WERI-Rb-1 (cell line): ENCODE results near the gene KRT16.
A peak's percentile ranks its signal among the peaks of the same experiment; 100 is the strongest.
"Not testable (repeated sequence)": the region's sequence is repeated elsewhere in the genome, so short reads cannot be mapped to it uniquely, and the experiment has no call there.

Experiments
- DNase-seq: peaks from one replicate; pipeline ENCODE4 v3.0.0-alpha.2; 2020
- H3K27ac ChIP-seq: fragments of 250-450 bp; sonication (Bioruptor Pico); 2 replicates; pipeline ENCODE4 v1.5.1; 2020; ENCODE audit warnings: mild to moderate bottlenecking, moderate library complexity
- H3K27me3 ChIP-seq: fragments of 250-450 bp; sonication (Bioruptor Pico); 2 replicates; pipeline ENCODE4 v1.5.1; 2021; ENCODE audit warnings: mild to moderate bottlenecking, low read depth, moderate library complexity; ENCODE audit not compliant: insufficient read depth, severe bottlenecking
- H3K36me3 ChIP-seq: fragments of 250-450 bp; sonication (Bioruptor Pico); 2 replicates; pipeline ENCODE4 v1.5.1; 2020; ENCODE audit warnings: mild to moderate bottlenecking, moderate library complexity
- H3K4me3 ChIP-seq: 2 replicates; pipeline ENCODE4 v1.5.1; 2011; ENCODE audit warnings: low read depth, mild to moderate bottlenecking, control low read depth, low read length
- H3K9me3 ChIP-seq: fragments of 250-450 bp; sonication (Bioruptor Pico); 2 replicates; pipeline ENCODE4 v1.5.1; 2021; ENCODE audit warnings: mild to moderate bottlenecking, moderate library complexity; ENCODE audit not compliant: severe bottlenecking
- CTCF ChIP-seq: IDR thresholded peaks from 2 replicates; pipeline ENCODE4 v1.5.1; 2011; ENCODE audit warnings: low read depth, mild to moderate bottlenecking, control low read depth, inconsistent platforms, low read length

Gene KRT16

GRCh38 chr17:41647940-41648410 is 35.4 kb upstream of the KRT16 start:
- peak; percentile 98 for TF ChIP-seq CTCF
- Histone ChIP-seq H3K27me3 (no peaks in the 10 kb centered on the region), H3K9me3 (no peaks in the 10 kb centered on the region), H3K27ac (no peak overlapping the region), H3K36me3 (no peaks in the 10 kb centered on the region), H3K4me3 (peak overlapping the region; percentile 43)
- DNase-seq = peak; percentile 96

- DNase-seq = no peak
- no peaks in the 10 kb centered on the region for H3K36me3 ChIP-seq
- H3K4me3 ChIP-seq = no peak overlapping the region
- no peak overlapping the region for H3K27ac ChIP-seq
- H3K27me3 ChIP-seq = no peaks in the 10 kb centered on the region
- no peak for TF ChIP-seq CTCF
- H3K9me3 ChIP-seq = no peaks in the 10 kb centered on the region
These were observed 34.7 kb upstream of the KRT16 start for GRCh38 chr17:41647038-41647813.

- Histone ChIP-seq H3K36me3 (no peaks in the 10 kb centered on the region), H3K27me3 (no peaks in the 10 kb centered on the region), H3K4me3 (no peak overlapping the region), H3K27ac (no peak overlapping the region), H3K9me3 (no peaks in the 10 kb centered on the region)
- DNase-seq = no peak
- no peak for TF ChIP-seq CTCF
These were observed 29.9 kb upstream of the KRT16 start for GRCh38 chr17:41642252-41643156.

- not testable (repeated sequence) for H3K27me3 ChIP-seq, H3K9me3 ChIP-seq, H3K27ac ChIP-seq, H3K4me3 ChIP-seq, DNase-seq, H3K36me3 ChIP-seq
These were observed 28.0 kb upstream of the KRT16 start for GRCh38 chr17:41640596-41640995.

GRCh38 chr17:41639492-41640473 is 27.2 kb upstream of the KRT16 start:
- H3K27me3 ChIP-seq = no peaks in the 10 kb centered on the region
- no peaks in the 10 kb centered on the region for H3K36me3 ChIP-seq
- no peak overlapping the region for H3K4me3 ChIP-seq
- H3K9me3 ChIP-seq = no peaks in the 10 kb centered on the region
- DNase-seq = no peak
- TF ChIP-seq CTCF = no peak
- H3K27ac ChIP-seq = no peak overlapping the region
